G401 (cell line): ENCODE results near the gene HNRNPR. TPM values are rescaled to one million over a fixed set of nuclear protein-coding genes. Genes with fewer than 3 reads are reported as not detected.
"Not testable (repeated sequence)": the region's sequence is repeated elsewhere in the genome, so short reads cannot be mapped to it uniquely, and the experiment has no call there.

ENCODE experiments used
- DNase-seq: peaks from one replicate; pipeline ENCODE4 v3.0.0-alpha.2; 2015; ENCODE audit warnings: low spot score
- in situ Hi-C: cut with HindIII; loops from 2 replicates; pipeline ENCODE4 v1.10.0; 2016; ENCODE audit warnings: low sequenced_read_pairs, mixed read lengths
- total RNA-seq: library from RNA; depleted of rRNA; stranded (reverse); fragments of >200 nt; shearing (Covaris generic); gene quantifications from 2 replicates; pipeline ENCODE4 v1.2.3, GENCODE V29; 2014; rRNA removed

Gene HNRNPR
- total RNA-seq, 1 experiment from 2014 or later: 193 TPM

- in situ Hi-C loops: no loop called here
- DNase-seq: no peak
Observed at GRCh38 chr1:23274134-23274505, 70.0 kb downstream of the HNRNPR start.

- in situ Hi-C loops: no loop called here
Observed at GRCh38 chr1:23273450-23274133, 70.5 kb downstream of the HNRNPR start.

DNA sequence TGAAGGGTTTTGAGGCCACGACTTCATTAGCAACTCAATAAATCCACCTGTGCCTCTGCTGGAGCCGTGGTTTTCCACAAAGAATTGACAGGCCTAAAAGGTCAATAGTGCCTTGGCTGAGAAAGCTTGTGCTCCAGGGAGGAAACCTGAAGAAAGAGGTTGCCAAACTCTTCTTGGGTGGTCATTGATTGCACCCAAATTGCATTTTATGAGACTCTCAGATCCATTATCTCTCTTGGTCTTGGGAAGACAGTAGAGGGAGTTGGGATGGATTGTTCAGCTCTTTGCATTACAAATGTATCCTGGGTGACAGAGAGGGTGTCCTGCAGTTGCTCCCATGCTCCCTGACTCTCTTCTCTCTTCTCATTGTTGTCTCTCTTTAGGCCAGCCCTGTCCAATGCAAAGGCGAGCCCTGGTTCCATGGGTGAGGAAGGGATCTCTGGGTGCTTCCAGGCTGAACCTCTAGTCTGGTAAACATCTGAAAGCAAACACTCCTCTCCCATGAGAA is 80.7 kb downstream of the HNRNPR start:
- in situ Hi-C loops: no loop called here
- no peak for DNase-seq

More at GRCh38 chr1:23273450-23274133, 70.5 kb downstream of the HNRNPR start:
- DNase-seq: no peak

DNA sequence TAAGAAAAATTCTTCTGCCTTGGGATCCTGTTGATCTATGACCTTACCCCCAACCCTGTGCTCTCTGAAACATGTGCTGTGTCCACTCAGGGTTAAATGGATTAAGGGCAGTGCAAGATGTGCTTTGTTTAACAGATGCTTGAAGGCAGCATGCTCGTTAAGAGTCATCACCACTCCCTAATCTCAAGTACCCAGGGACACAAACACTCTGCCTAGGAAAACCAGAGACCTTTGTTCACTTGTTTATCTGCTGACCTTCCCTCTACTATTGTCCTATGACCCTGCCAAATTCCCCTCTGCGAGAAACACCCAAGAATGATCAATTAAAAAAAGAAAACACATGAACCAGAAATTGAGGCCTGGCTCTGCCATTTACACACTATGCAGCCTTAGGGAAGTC is 86.0 kb downstream of the HNRNPR start:
- in situ Hi-C loops, DNase-seq: not testable (repeated sequence)

GRCh38 chr1:23257371-23257770 is 86.7 kb downstream of the HNRNPR start:
- DNase-seq, in situ Hi-C loops: not testable (repeated sequence)

Other genes starting within 250 kb of the HNRNPR start
- gene LUZP1, start 175.4 kb downstream of the HNRNPR start, total RNA-seq: 18.4 and 34.8 TPM in 2 replicates
- 0.07 TPM in 1 of 2 replicates, not detected in the other for gene HTR1D, start 126.8 kb downstream of the HNRNPR start, total RNA-seq
- 13.7 and 17.6 TPM in 2 replicates for gene ZNF436, start 25.6 kb upstream of the HNRNPR start, total RNA-seq
- gene TCEA3, start 80.5 kb upstream of the HNRNPR start, total RNA-seq: 0.95 and 1.0 TPM in 2 replicates
- gene ASAP3, start 139.9 kb upstream of the HNRNPR start, total RNA-seq: 49.3 and 59.4 TPM in 2 replicates
- gene E2F2, start 186.9 kb upstream of the HNRNPR start, total RNA-seq: 8.4 and 11.7 TPM in 2 replicates
- gene ID3, start 215.2 kb upstream of the HNRNPR start, total RNA-seq: 1,524 and 1,844 TPM in 2 replicates